ENCODE measurements around the gene RPTOR. TPM values are rescaled to one million over a fixed set of nuclear protein-coding genes. Genes with fewer than 3 reads are reported as not detected.

RPTOR gene
- total RNA-seq, 1 experiment from 2014 or later: 25.1 TPM

GRCh38 chr17:80787881-80788280 lies 243.2 kb downstream of the RPTOR start:
- WGBS (ENCODE audit: extremely low coverage, insufficient read length, low lambda C conversion rate): no CpG with 5 or more reads among the region's 3 CpGs
- Histone ChIP-seq H4K8ac (replicated peaks; ENCODE audit: insufficient read length, low read depth, low read length) (no peak overlapping the region), H4K5ac (ENCODE audit: insufficient read length, low read depth, low read length) (no peak overlapping the region)

More at GRCh38 chr17:80787881-80788280, 243.2 kb downstream of the RPTOR start:
- no peak for DNase-seq
- no peaks in the 10 kb centered on the region for H3K9me3 ChIP-seq (ENCODE audit: control insufficient read depth, low read depth, low read length)
- no peak overlapping the region for H3K14ac ChIP-seq (ENCODE audit: insufficient read depth, low read length)
- Mint-ChIP-seq H3K36me3 (ENCODE audit: insufficient read depth in 1 of 3, low read depth in 3 of 3) (no peaks in the 10 kb centered on the region), H3K4me3 (no peak overlapping the region), H3K9me3 (no peaks in the 10 kb centered on the region), H3K27ac (no peak overlapping the region), H3K27me3 (ENCODE audit: low read depth) (no peaks in the 10 kb centered on the region; the same call in 1 of the 2 replicates), H3K4me1 (peaks cover 13 to 39% of the 10 kb centered on the region in 2 experiments)
- no peaks in the 10 kb centered on the region for H3K79me1 ChIP-seq (ENCODE audit: insufficient read depth, low read depth, low read length, poor library complexity, severe bottlenecking)
- no peak overlapping the region for H4K91ac ChIP-seq (ENCODE audit: insufficient read length, low read depth, low read length)
- H2BK12ac ChIP-seq (ENCODE audit: insufficient read length, low read depth, low read length): no peak overlapping the region
- H4K20me1 ChIP-seq (ENCODE audit: control insufficient read depth, insufficient read depth, insufficient read length): no peaks in the 10 kb centered on the region
- no peak overlapping the region for H3K9ac ChIP-seq (ENCODE audit: extremely low read depth, insufficient read length, low read length)
- H2AK5ac ChIP-seq (ENCODE audit: insufficient read length, low read length): no peak overlapping the region
- no peaks in the 10 kb centered on the region for H3K23me2 ChIP-seq (ENCODE audit: insufficient read length, low read depth, low read length, poor library complexity, severe bottlenecking)
- no peak overlapping the region for H2BK15ac ChIP-seq (ENCODE audit: low read depth, low read length)
- no peak overlapping the region for H3K4ac ChIP-seq (ENCODE audit: low read depth, low read length)
- H3K18ac ChIP-seq (ENCODE audit: insufficient read length, low read depth, low read length): no peak overlapping the region
- no peak for TF ChIP-seq CTCF (conservative IDR thresholded peaks at IDR 0.05)
- H3K4me2 ChIP-seq (ENCODE audit: insufficient read depth, insufficient read length, low read length): no peak overlapping the region
- no peak overlapping the region for H2BK120ac ChIP-seq (ENCODE audit: low read depth, low read length, poor library complexity, severe bottlenecking)
- no peak overlapping the region for H3K23ac ChIP-seq (ENCODE audit: insufficient read length, low read depth, low read length)
- no peak overlapping the region for H2BK5ac ChIP-seq (ENCODE audit: insufficient read length, low read length)
- no peak overlapping the region for H3T11ph ChIP-seq (ENCODE audit: low read length)
- no peaks in the 10 kb centered on the region for H3K27me3 ChIP-seq (ENCODE audit: insufficient read depth, low read length)
- no peaks in the 10 kb centered on the region; the same call in 1 of the 2 replicates for H3K4me1 ChIP-seq (ENCODE audit: insufficient read depth, low read length)
- H2AFZ ChIP-seq (ENCODE audit: low read length): no peak overlapping the region
- H3K56ac ChIP-seq (ENCODE audit: insufficient read length, low read depth, low read length): no peak overlapping the region
- H3K27ac ChIP-seq (ENCODE audit: insufficient read length, low read depth, low read length): no peak overlapping the region
- no peaks in the 10 kb centered on the region for H3K79me2 ChIP-seq (ENCODE audit: insufficient read depth, low read length)
- H2BK20ac ChIP-seq (ENCODE audit: low read depth, low read length, poor library complexity, severe bottlenecking): no peak overlapping the region

Measured in H9 (cell line).